Pancreas (tissue), 10 donors: ENCODE data around the gene EMP1. TPM values are rescaled to one million over a fixed set of nuclear protein-coding genes. Genes with fewer than 3 reads are reported as not detected.

Experiments
- ATAC-seq, 4 donors: fragments of 200-7000 bp; cut with Tn5 transposase; one replicate each; pipeline versions ENCODE4 v1.8.0 to v1.9.1; 2020; ENCODE audit warnings: mild to moderate bottlenecking in 4 of 4, moderate library complexity in 4 of 4
- DNase-seq, 6 donors: peaks; one replicate each; pipeline ENCODE4 v3.0.0-alpha.2; 2020
- FAIRE-seq: peaks from 2 replicates; lab custom pipeline; 2012; peaks lifted over from hg19 to GRCh38; lab: Jason Lieb, UNC
- H3K27ac ChIP-seq, 4 donors: fragments of 200-600 bp; sonication (generic); 1 replicate in 3 of 4; 2 replicates in 1 of 4; pipeline versions ENCODE4 v1.5.0 to v1.8.0; 2020
- H3K27me3 ChIP-seq, 4 donors: fragments of 200-600 bp; one replicate each; pipeline ENCODE4 v1.8.0; 2021
- H3K36me3 ChIP-seq, 3 donors: fragments of 200-600 bp; sonication (generic) in 1 of 3; one replicate each; pipeline versions ENCODE4 v1.5.0 to v1.8.0; 2020 to 2021
- H3K4me1 ChIP-seq, 3 donors: fragments of 200-600 bp; one replicate each; pipeline ENCODE4 v1.8.0; 2021
- H3K4me3 ChIP-seq, 4 donors: fragments of 200-600 bp; sonication (generic) in 2 of 4; one replicate each; pipeline versions ENCODE4 v1.5.0 to v1.8.0; 2020 to 2021
- H3K9me3 ChIP-seq, 4 donors: fragments of 200-600 bp; one replicate each; pipeline ENCODE4 v1.8.0; 2021
- WGBS, 2 donors: extraction: QIAGEN DNeasy Blood & Tissue Kit; methylation state at CpG; one replicate each; pipeline ENCODE4 v1.1.7; 2013; 5-methylcytosine and 5-hydroxymethylcytosine counted together
- intact Hi-C, 3 donors: fragments of 100-400 bp; cut with DNase I; formaldehyde crosslinking; loops; one replicate each; pipeline versions ENCODE4 v1.11.1 to v1.14.2; 2022
- polyA plus RNA-seq, 2 donors: library from polyadenylated mRNA; stranded (reverse); fragments of 200-250 nt; gene quantifications; one replicate each; pipeline ENCODE4 v1.2.3, GENCODE V29; 2013
- total RNA-seq, 6 donors: library from RNA; stranded (reverse); fragmentation: NEBNext Ultra II Directional in 4 of 6; extraction: Animal tissue kit (Norgen Biotek cat#: 25700) in 4 of 6; gene quantifications; one replicate each; pipeline versions ENCODE4 v1.2.1 to v1.2.4, GENCODE V29; 2021 to 2023
- TF ChIP-seq, protein P1 (sequence below), 4 donors: fragments of 200-600 bp; sonication (generic) in 3 of 4; IDR thresholded peaks; one replicate each; pipeline versions ENCODE4 v1.5.0 to v1.8.0; 2021; ENCODE audit warnings: antibody characterized with exemption in 4 of 4
- donor health status: healthy with polysubstance abuse.
- donor health status: DM: no; HTN: no; CAD: no; lungs with moderate emphysema.
- donor health status: DM: no; HTN: no; CAD: no.
- donor health status: control.
- donor health status: control.
- donor health status: Bipolar disorder and iron deficiency.
- donor health status: DM: yes; HTN: yes; CAD: no.
- donor health status: DM: no; HTN: no; CAD: no.
- donor health status: DM: no; HTN: no; CAD: no.
- donor health status: DM: yes; HTN: yes; CAD: no.

Gene EMP1
- total and polyA plus RNA-seq, 8 donors, result 5.8 to 43.4 (median 18.7) TPM

DNA sequence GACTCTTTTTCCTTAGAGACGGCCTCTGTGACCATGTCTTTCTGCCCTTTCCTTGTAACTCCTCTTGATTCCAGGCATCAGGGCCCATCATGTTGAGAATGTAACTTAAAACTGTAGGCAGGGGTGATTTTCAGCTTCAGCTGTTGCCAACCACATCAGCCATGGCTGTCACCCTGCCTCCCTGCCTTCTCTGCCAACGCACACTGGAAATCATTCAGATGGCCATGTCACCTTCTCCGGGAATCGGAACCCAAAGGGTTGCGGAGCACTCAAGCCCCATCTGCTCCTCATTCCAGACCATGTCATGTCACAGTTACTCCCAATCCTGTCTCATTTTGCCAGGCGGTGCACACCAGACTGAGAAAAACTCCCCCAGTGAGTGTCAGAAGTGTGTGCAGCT is 72.1 kb downstream of the EMP1 start:
- Histone ChIP-seq H3K9me3 (no peaks in the 10 kb centered on the region), H3K27ac (no peak overlapping the region), H3K4me1 (no peaks in the 10 kb centered on the region), H3K27me3 (no peaks in the 10 kb centered on the region), H3K36me3 (no peaks in the 10 kb centered on the region), H3K4me3 (no peak overlapping the region)
- FAIRE-seq (no peak), DNase-seq (no peak), ATAC-seq (no peak)
- intact Hi-C loops, result no loop called here
- TF ChIP-seq, protein P1, sequence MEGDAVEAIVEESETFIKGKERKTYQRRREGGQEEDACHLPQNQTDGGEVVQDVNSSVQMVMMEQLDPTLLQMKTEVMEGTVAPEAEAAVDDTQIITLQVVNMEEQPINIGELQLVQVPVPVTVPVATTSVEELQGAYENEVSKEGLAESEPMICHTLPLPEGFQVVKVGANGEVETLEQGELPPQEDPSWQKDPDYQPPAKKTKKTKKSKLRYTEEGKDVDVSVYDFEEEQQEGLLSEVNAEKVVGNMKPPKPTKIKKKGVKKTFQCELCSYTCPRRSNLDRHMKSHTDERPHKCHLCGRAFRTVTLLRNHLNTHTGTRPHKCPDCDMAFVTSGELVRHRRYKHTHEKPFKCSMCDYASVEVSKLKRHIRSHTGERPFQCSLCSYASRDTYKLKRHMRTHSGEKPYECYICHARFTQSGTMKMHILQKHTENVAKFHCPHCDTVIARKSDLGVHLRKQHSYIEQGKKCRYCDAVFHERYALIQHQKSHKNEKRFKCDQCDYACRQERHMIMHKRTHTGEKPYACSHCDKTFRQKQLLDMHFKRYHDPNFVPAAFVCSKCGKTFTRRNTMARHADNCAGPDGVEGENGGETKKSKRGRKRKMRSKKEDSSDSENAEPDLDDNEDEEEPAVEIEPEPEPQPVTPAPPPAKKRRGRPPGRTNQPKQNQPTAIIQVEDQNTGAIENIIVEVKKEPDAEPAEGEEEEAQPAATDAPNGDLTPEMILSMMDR (IDR thresholded peaks at IDR 0.05), result no peak
- 89 to 90% methylated on average over 6 of the region's 6 CpGs for WGBS, 2 donors

Other genes with a start within 250 kb of the EMP1 start
- gene GPRC5D, start 244.6 kb upstream of the EMP1 start, total RNA-seq, result under 1 TPM in 1 of 6 donors, not detected in 5; 0.24 TPM
- under 1 TPM; 0.33 to 0.42 TPM for gene GPRC5D, start 244.6 kb upstream of the EMP1 start, polyA plus RNA-seq
- gene HEBP1, start 196.5 kb upstream of the EMP1 start, total RNA-seq, result 10 to 100 TPM; 37.4 to 57.6 (median 49.1) TPM
- 10 to 100 TPM; 25.8 to 41.6 TPM for gene HEBP1, start 196.5 kb upstream of the EMP1 start, polyA plus RNA-seq
- gene FAM234B, start 152.3 kb upstream of the EMP1 start, total RNA-seq, result 1 to 10 TPM; 3.5 to 4.6 (median 4.0) TPM
- 1 to 10 TPM; 1.1 to 2.3 TPM for gene FAM234B, start 152.3 kb upstream of the EMP1 start, polyA plus RNA-seq
- 1 to 10 TPM in 4 of 6 donors, under 1 TPM in 2; 0.75 to 5.4 (median 1.8) TPM for gene GSG1, start 93.1 kb upstream of the EMP1 start, total RNA-seq
- gene GSG1, start 93.1 kb upstream of the EMP1 start, polyA plus RNA-seq, result 10 to 100 TPM in 1 of 2 donors, 1 to 10 TPM in 1; 3.5 to 11.5 TPM